AG09309 (cell line): ENCODE results near the gene INSYN1.

ENCODE experiments used
- DNase-seq: peaks from one replicate; pipeline ENCODE4 v3.0.0-alpha.2; 2010; ENCODE audit warnings: low read depth
- H3K4me3 ChIP-seq: 2 replicates; pipeline ENCODE4 v1.5.1; 2011; ENCODE audit warnings: mild to moderate bottlenecking, low read depth, low read length, moderate library complexity; ENCODE audit not compliant: control insufficient read depth
- CTCF ChIP-seq: IDR thresholded peaks from 2 replicates; pipeline ENCODE4 v1.5.1; 2011; ENCODE audit warnings: mild to moderate bottlenecking, low read depth, low read length, inconsistent platforms; ENCODE audit not compliant: insufficient read depth, control insufficient read depth; ENCODE audit errors: missing control alignments

Gene INSYN1

GRCh38 chr15:73750438-73750837 lies 2.7 kb downstream of the INSYN1 start:
- no peak for DNase-seq
- no peak overlapping the region for H3K4me3 ChIP-seq
- TF ChIP-seq CTCF, result no peak

- TF ChIP-seq CTCF, result no peak
- DNase-seq, result no peak
- no peak overlapping the region for H3K4me3 ChIP-seq
Observed at GRCh38 chr15:73749971-73750370, 3.2 kb downstream of the INSYN1 start.

- TF ChIP-seq CTCF, result no peak
Observed at GRCh38 chr15:73749533-73749932, 3.6 kb downstream of the INSYN1 start.

GRCh38 chr15:73748730-73749129 lies 4.4 kb downstream of the INSYN1 start:
- H3K4me3 ChIP-seq, result no peak overlapping the region
- no peak for TF ChIP-seq CTCF
- DNase-seq, result no peak

More at GRCh38 chr15:73749533-73749932, 3.6 kb downstream of the INSYN1 start:
- DNase-seq, result no peak
- H3K4me3 ChIP-seq, result no peak overlapping the region

GRCh38 chr15:73747847-73748590 lies 5.1 kb downstream of the INSYN1 start:
- no peak overlapping the region for H3K4me3 ChIP-seq
- DNase-seq, result no peak
- no peak for TF ChIP-seq CTCF

- TF ChIP-seq CTCF, result no peak
- H3K4me3 ChIP-seq, result no peak overlapping the region
- DNase-seq, result no peak
Observed at GRCh38 chr15:73746883-73747282, 6.3 kb downstream of the INSYN1 start.
